Peyer's patch (tissue), 4 donors: ENCODE data around the gene PLK1.

ENCODE experiments used
- POLR2A ChIP-seq, 2 donors: fragments of 450-650 bp; IDR thresholded peaks; one replicate each; pipeline ENCODE4 v1.5.1; 2017; ENCODE audit warnings: antibody characterized with exemption in 2 of 2, mild to moderate bottlenecking in 2 of 2, moderate library complexity in 2 of 2
- TF ChIP-seq, protein P1 (sequence below), 6 experiments: fragments of 450-650 bp in 4 of 6; fragments of 200-600 bp in 2 of 6; sonication (generic) in 1 of 6; IDR thresholded peaks; one replicate each; pipeline ENCODE4 v1.5.1; 2017 to 2019; ENCODE audit warnings: antibody characterized with exemption in 6 of 6, mild to moderate bottlenecking in 3 of 6, moderate library complexity in 1 of 6

- TF ChIP-seq, protein P1, sequence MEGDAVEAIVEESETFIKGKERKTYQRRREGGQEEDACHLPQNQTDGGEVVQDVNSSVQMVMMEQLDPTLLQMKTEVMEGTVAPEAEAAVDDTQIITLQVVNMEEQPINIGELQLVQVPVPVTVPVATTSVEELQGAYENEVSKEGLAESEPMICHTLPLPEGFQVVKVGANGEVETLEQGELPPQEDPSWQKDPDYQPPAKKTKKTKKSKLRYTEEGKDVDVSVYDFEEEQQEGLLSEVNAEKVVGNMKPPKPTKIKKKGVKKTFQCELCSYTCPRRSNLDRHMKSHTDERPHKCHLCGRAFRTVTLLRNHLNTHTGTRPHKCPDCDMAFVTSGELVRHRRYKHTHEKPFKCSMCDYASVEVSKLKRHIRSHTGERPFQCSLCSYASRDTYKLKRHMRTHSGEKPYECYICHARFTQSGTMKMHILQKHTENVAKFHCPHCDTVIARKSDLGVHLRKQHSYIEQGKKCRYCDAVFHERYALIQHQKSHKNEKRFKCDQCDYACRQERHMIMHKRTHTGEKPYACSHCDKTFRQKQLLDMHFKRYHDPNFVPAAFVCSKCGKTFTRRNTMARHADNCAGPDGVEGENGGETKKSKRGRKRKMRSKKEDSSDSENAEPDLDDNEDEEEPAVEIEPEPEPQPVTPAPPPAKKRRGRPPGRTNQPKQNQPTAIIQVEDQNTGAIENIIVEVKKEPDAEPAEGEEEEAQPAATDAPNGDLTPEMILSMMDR (IDR thresholded peaks at IDR 0.05): no peak
- TF ChIP-seq POLR2A (IDR thresholded peaks at IDR 0.05): no peak
Observed at GRCh38 chr16:23702951-23703350, 24.3 kb downstream of the PLK1 start.
